ENCODE results near the gene KCNH3. TPM values are rescaled to one million over a fixed set of nuclear protein-coding genes. Genes with fewer than 3 reads are reported as not detected.

KCNH3 gene
- total RNA-seq, 6 experiments from 2014 or later = 0.09 to 0.25 (median 0.16) TPM; not detected in 3

DNA sequence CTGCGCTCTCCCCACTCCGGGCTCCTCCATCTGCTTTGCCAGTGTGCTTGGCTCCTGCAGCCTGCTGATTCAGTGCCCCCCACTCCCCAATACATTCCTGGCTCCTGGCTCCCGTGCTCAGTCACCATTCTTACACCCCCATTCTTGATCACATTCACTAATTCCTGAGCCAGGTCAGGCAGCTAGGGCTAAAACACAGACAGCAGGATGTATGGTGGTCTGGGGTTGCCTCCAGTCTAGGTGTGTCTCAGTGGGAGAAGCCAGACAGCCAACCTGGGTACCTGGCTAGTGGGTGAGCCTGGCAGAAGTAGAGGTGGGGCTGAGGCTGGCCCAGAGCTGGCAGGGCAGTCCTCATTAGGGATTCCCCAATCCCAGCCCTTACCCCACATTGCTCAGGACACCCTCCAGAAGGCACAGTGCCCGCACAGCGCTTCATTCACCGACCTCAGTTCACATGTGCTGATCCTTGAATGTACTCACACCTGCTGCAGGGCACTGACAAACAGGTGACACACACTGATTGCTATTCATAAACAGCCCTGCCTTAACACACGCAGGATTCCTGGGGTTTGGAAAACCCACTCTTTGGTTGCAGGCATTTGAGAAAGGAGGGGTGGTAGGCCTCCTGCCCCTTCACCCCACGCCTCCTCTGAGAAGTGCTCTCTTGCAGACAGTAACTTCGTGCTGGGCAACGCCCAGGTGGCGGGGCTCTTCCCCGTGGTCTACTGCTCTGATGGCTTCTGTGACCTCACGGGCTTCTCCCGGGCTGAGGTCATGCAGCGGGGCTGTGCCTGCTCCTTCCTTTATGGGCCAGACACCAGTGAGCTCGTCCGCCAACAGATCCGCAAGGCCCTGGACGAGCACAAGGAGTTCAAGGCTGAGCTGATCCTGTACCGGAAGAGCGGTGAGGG lies 1.7 kb downstream of the KCNH3 start:
- Histone ChIP-seq H3K4me1 (peaks cover 0 to 15% (median 0%) of the 10 kb centered on the region in 4 donors), H3K9me3 (no peaks in the 10 kb centered on the region), H3K4me3 (no peak overlapping the region), H3K27me3 (peaks cover 0 to 11% of the 10 kb centered on the region in 2 donors), H3K27ac (no peak overlapping the region), H3K36me3 (no peaks in the 10 kb centered on the region)
- intact Hi-C loops (cut with DNase I) = no loop called here
- ATAC-seq = no peak
- 72% methylated on average over 4 of the region's 21 CpGs for WGBS (ENCODE audit: insufficient coverage, low coverage, low lambda C conversion rate, missing lambda C conversion rate)
- peak in 1 of 3 donors; percentile 41 for DNase-seq
- TF ChIP-seq, protein P1, sequence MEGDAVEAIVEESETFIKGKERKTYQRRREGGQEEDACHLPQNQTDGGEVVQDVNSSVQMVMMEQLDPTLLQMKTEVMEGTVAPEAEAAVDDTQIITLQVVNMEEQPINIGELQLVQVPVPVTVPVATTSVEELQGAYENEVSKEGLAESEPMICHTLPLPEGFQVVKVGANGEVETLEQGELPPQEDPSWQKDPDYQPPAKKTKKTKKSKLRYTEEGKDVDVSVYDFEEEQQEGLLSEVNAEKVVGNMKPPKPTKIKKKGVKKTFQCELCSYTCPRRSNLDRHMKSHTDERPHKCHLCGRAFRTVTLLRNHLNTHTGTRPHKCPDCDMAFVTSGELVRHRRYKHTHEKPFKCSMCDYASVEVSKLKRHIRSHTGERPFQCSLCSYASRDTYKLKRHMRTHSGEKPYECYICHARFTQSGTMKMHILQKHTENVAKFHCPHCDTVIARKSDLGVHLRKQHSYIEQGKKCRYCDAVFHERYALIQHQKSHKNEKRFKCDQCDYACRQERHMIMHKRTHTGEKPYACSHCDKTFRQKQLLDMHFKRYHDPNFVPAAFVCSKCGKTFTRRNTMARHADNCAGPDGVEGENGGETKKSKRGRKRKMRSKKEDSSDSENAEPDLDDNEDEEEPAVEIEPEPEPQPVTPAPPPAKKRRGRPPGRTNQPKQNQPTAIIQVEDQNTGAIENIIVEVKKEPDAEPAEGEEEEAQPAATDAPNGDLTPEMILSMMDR (IDR thresholded peaks at IDR 0.05) = no peak
- TF ChIP-seq POLR2A (IDR thresholded peaks at IDR 0.05) = no peak

GRCh38 chr12:49541140-49541861 lies 2.5 kb downstream of the KCNH3 start:
- intact Hi-C loops (cut with DNase I) = no loop called here
- peak in 1 of 3 donors; percentile 33 for DNase-seq
- no peaks in the 10 kb centered on the region for H3K9me3 ChIP-seq
- H3K27ac ChIP-seq = no peak overlapping the region
- H3K4me3 ChIP-seq = no peak overlapping the region
- no peak for TF ChIP-seq POLR2A (IDR thresholded peaks at IDR 0.05)
- TF ChIP-seq, protein P1 (IDR thresholded peaks at IDR 0.05) = no peak
- H3K27me3 ChIP-seq = peaks cover 0 to 11% of the 10 kb centered on the region in 2 donors
- ATAC-seq = no peak
- WGBS (ENCODE audit: insufficient coverage, low coverage, low lambda C conversion rate, missing lambda C conversion rate) = 81% methylated on average over 15 of the region's 18 CpGs
- H3K4me1 ChIP-seq = peaks cover 0 to 15% (median 0%) of the 10 kb centered on the region in 4 donors
- no peaks in the 10 kb centered on the region for H3K36me3 ChIP-seq

DNA sequence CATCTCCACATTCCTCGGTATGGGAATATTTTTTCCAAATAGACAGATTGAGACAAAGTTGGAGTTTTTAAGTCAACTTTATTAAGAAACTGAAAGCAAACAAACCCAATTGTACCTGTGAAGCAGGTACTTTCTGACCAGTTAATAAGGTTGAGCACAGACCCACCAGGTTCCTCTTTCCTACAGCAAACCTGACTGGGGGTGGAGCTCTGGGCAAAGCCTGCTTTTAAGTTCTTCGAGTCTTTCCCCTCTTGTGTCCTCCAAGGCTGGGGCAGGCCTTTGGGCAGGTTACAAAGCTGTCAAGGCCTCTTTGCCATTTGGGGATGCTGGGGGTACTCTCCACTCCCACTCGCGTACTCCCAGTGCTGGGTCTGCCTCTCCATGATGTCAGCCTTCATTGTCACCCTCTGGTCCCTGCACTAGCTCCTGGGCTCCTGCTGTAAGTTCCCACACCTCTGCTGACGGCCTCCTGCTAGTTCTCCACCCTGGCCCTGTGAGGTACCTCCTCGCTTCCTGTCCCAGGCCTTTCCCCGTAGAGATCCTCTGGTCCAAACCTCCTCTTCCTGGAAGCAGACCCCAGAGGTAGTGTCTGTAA lies 3.2 kb downstream of the KCNH3 start:
- no peak overlapping the region for H3K4me3 ChIP-seq
- no peaks in the 10 kb centered on the region for H3K9me3 ChIP-seq
- H3K4me1 ChIP-seq = peaks cover 0 to 15% (median 0%) of the 10 kb centered on the region in 4 donors
- intact Hi-C loops (cut with DNase I) = no loop called here
- DNase-seq (peak in 1 of 3 donors; percentile 30), ATAC-seq (no peak)
- TF ChIP-seq POLR2A (IDR thresholded peaks at IDR 0.05) = no peak
- TF ChIP-seq, protein P1 (IDR thresholded peaks at IDR 0.05) = no peak
- H3K27me3 ChIP-seq = peaks cover 0 to 11% of the 10 kb centered on the region in 2 donors
- 63% methylated on average over 1 of the region's 7 CpGs for WGBS (ENCODE audit: insufficient coverage, low coverage, low lambda C conversion rate, missing lambda C conversion rate)
- no peaks in the 10 kb centered on the region for H3K36me3 ChIP-seq
- H3K27ac ChIP-seq = no peak overlapping the region

GRCh38 chr12:49542592-49543160 lies 3.8 kb downstream of the KCNH3 start:
- Histone ChIP-seq H3K4me1 (peaks cover 0 to 11% (median 0%) of the 10 kb centered on the region in 4 donors), H3K9me3 (no peaks in the 10 kb centered on the region), H3K4me3 (no peak overlapping the region), H3K27me3 (peaks cover 0 to 11% of the 10 kb centered on the region in 2 donors), H3K36me3 (no peaks in the 10 kb centered on the region), H3K27ac (no peak overlapping the region)
- TF ChIP-seq, protein P1 (IDR thresholded peaks at IDR 0.05) = no peak
- TF ChIP-seq POLR2A (IDR thresholded peaks at IDR 0.05) = no peak
- intact Hi-C loops (cut with DNase I) = no loop called here
- ATAC-seq (no peak), DNase-seq (peak in 1 of 3 donors; percentile 46)
- 92% methylated on average over 5 of the region's 15 CpGs for WGBS (ENCODE audit: insufficient coverage, low coverage, low lambda C conversion rate, missing lambda C conversion rate)

Data from right lobe of liver (tissue), 6 donors.